ENCODE measurements around the gene HIVEP3. TPM values are rescaled to one million over a fixed set of nuclear protein-coding genes. Genes with fewer than 3 reads are reported as not detected.
A peak's percentile ranks its signal among the peaks of the same experiment; 100 is the strongest.
"Not testable (repeated sequence)": the region's sequence is repeated elsewhere in the genome, so short reads cannot be mapped to it uniquely, and the experiment has no call there.

Gene HIVEP3
- total RNA-seq, 1 donor from 2014 or later = 6.4 TPM

DNA sequence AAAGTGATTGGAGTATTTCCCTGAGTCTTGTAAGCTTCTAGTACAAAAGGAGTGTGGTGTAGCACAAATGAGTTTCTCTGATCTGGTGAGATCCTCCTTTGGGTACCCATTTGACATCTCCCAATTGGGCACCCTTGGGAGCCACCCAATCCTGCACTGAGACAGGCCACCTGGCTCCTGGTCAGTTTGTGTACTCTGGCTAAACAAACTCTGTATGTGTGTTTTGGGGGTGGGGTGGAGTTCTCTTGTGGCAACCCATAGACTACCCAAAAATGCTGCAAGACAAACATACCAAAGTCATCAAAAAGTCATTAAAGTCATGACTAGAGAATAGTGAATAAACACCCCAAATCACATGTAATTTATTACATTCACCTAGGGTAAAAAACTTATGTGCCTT is 8.4 kb upstream of the HIVEP3 start:
- intact Hi-C loops (cut with DNase I) = no loop called here
- no peak for ATAC-seq (ENCODE audit: poor library complexity)
- no peak for DNase-seq

GRCh38 chr1:41925712-41926111 is 7.0 kb upstream of the HIVEP3 start:
- DNase-seq = no peak
- no peak for ATAC-seq (ENCODE audit: poor library complexity)
- intact Hi-C loops (cut with DNase I) = no loop called here

GRCh38 chr1:41924911-41925310 is 6.2 kb upstream of the HIVEP3 start:
- intact Hi-C loops (cut with DNase I) = no loop called here
- no peak for DNase-seq
- no peak for ATAC-seq (ENCODE audit: poor library complexity)

DNA sequence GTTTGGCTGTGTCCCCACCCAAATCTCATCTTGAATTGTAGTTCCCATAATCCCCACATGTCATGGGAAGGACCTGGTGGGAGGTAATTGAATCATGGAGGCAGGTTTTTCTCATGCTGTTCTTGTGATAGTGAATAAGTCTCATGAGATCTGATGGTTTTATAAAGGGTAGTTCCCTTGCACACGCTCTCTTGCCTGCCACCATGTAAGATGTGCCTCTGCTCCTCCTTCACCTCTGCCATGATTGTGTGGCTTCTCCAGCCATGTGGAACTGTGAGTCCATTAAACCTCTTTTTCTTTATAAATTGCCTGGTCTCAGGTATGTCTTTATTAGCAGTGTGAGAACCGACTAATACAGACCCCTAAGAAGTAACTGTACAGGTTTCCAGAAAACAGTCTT is 2.5 kb upstream of the HIVEP3 start:
- DNase-seq; ATAC-seq (ENCODE audit: poor library complexity); intact Hi-C loops (cut with DNase I): not testable (repeated sequence)

DNA sequence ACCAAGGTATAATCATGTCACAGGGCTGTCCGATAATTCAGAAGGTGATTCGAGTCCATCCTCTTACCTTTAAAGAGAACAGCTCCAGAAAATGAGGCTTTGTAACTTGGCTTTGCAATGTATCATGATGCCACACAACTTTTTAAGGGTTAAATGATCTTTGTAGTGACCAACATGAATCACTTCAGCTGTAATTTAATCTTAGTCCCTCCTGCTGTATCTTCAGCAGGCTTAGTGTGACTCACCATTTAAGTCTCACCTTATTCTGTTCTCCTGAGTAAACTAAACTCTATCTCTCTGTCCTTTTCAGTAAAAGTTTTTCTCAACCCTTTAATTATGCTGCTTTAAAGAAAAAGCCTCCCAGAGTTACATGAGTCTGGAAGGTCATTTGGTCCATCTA is 1.9 kb upstream of the HIVEP3 start:
- DNase-seq (no peak), ATAC-seq (ENCODE audit: poor library complexity) (no peak)
- intact Hi-C loops (cut with DNase I) = no loop called here

- intact Hi-C loops (cut with DNase I) = loop anchor here (10.0 kb wide), 1 partner anchor 125 kb away; no protein-coding TSS in a partner anchor
- DNase-seq = peak; percentile 71
- ATAC-seq (ENCODE audit: poor library complexity) = peak; percentile 71
Measured at GRCh38 chr1:41919764-41920397, 1.2 kb upstream of the HIVEP3 start.

DNA sequence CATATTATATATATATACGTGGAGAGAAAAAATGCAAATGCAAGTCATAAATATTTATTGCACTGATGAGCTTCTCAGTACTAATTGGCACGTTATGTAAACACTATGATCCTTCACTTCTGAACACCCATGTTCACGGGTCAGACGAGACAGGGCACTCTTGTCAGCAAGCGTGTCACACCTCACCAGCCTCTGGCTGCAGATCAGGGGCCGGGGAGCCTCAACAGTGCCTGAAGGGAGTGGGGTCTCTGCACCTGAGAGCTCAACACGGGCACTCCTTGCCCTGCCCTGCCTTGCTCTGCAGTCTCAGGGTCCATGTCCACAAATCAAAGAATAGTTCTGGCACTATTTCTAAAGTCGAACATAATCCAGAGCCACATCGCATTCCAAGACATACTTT is 409 bp upstream of the HIVEP3 start:
- DNase-seq (no peak), ATAC-seq (ENCODE audit: poor library complexity) (no peak)
- intact Hi-C loops (cut with DNase I) = loop anchor here (10.0 kb wide), 1 partner anchor 126 kb away; no protein-coding TSS in a partner anchor

GRCh38 chr1:41917835-41918449 is 780 bp downstream of the HIVEP3 start:
- intact Hi-C loops (cut with DNase I) = loop anchor here (10.0 kb wide), 1 partner anchor 127 kb away; no protein-coding TSS in a partner anchor
- peak; percentile 88 for ATAC-seq (ENCODE audit: poor library complexity)
- DNase-seq = peak; percentile 66

GRCh38 chr1:41917076-41917475 is 1.6 kb downstream of the HIVEP3 start:
- DNase-seq (no peak), ATAC-seq (ENCODE audit: poor library complexity) (no peak)
- intact Hi-C loops (cut with DNase I) = loop anchor here (10.0 kb wide), 1 partner anchor 128 kb away; no protein-coding TSS in a partner anchor

- DNase-seq = no peak
- ATAC-seq (ENCODE audit: poor library complexity) = peak; percentile 30
- intact Hi-C loops (cut with DNase I) = loop anchor here (10.0 kb wide), 1 partner anchor 129 kb away; no protein-coding TSS in a partner anchor
Measured at GRCh38 chr1:41915786-41916571, 2.7 kb downstream of the HIVEP3 start.

DNA sequence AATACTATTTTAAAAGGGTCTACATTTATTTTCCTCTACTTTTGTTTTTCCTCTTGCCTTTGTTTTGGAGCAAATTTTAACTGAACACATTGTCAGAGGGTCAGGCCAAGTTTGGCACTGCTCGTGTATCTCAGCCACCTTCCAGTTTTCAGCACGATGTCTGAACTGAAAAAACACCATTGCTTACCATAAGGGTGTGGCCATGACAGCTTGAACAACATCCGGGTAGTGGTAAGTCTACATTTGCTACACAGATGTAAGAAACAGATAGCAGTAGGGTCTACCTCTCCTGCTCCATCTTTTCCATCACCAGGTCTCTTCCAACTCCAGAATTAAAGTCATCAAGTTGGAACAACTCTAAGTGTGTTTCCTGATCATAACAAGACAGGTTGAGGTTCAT is 4.2 kb downstream of the HIVEP3 start:
- DNase-seq = no peak
- intact Hi-C loops (cut with DNase I) = loop anchor here (10.0 kb wide), 1 partner anchor 130 kb away; no protein-coding TSS in a partner anchor
- ATAC-seq (ENCODE audit: poor library complexity) = no peak

GRCh38 chr1:41913014-41913413 is 5.7 kb downstream of the HIVEP3 start:
- ATAC-seq (ENCODE audit: poor library complexity) (no peak), DNase-seq (no peak)
- intact Hi-C loops (cut with DNase I) = loop anchor here (10.0 kb wide), 1 partner anchor 132 kb away; no protein-coding TSS in a partner anchor

- DNase-seq = no peak
- intact Hi-C loops (cut with DNase I) = no loop called here
- no peak for ATAC-seq (ENCODE audit: poor library complexity)
Measured at GRCh38 chr1:41908288-41908895, 10.3 kb downstream of the HIVEP3 start.

- ATAC-seq (ENCODE audit: poor library complexity) (no peak), DNase-seq (no peak)
- intact Hi-C loops (cut with DNase I) = no loop called here
Measured at GRCh38 chr1:41907446-41907845, 11.3 kb downstream of the HIVEP3 start.

- DNase-seq = no peak
- intact Hi-C loops (cut with DNase I) = no loop called here
- ATAC-seq (ENCODE audit: poor library complexity) = no peak
Measured at GRCh38 chr1:41906943-41907342, 11.8 kb downstream of the HIVEP3 start.

DNA sequence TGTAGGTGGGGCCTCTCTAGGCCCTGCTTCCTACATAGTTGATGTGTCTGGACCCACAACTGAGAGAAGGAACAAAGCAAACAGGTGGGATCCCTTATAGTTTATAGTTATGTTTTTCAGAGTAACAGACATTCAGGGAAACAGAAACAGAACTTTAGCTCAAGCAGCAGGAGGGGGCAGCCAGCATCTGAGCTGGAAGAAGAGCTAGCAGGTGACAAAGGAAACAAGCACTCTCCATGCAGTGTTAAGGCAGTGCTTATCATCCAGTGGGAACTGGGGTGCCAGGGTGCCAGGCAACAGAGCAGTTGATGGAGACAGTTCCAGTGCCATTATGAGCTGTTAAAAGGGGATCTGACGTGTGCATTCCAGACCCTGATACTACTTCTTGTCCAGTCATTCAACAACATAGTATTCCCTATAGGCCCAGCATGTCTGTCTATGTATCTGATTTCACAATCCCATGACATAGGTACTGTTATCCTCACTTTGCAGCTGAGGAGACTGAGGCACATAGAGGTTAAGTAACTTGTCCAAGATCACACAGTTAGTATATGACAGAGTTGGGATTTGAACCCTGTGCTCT is 13.5 kb downstream of the HIVEP3 start:
- intact Hi-C loops (cut with DNase I) = no loop called here
- ATAC-seq (ENCODE audit: poor library complexity) = no peak
- no peak for DNase-seq

- ATAC-seq (ENCODE audit: poor library complexity) (no peak), DNase-seq (no peak)
- intact Hi-C loops (cut with DNase I) = no loop called here
Measured at GRCh38 chr1:41902664-41903063, 16.1 kb downstream of the HIVEP3 start.

GRCh38 chr1:41902159-41902577 is 16.6 kb downstream of the HIVEP3 start:
- no peak for DNase-seq
- intact Hi-C loops (cut with DNase I) = no loop called here
- peak; percentile 57 for ATAC-seq (ENCODE audit: poor library complexity)

GRCh38 chr1:41901551-41901950 is 17.2 kb downstream of the HIVEP3 start:
- ATAC-seq (ENCODE audit: poor library complexity) (no peak), DNase-seq (no peak)
- intact Hi-C loops (cut with DNase I) = no loop called here
